HEK293T (cell line): ENCODE results near the gene NPFF.

Source experiments
- FOXA1 ChIP-seq: fragments of 450-650 bp; IDR thresholded peaks from 2 replicates; pipeline ENCODE4 v1.6.1; 2016; ENCODE audit warnings: mild to moderate bottlenecking
- FOXK2 ChIP-seq: fragments of 450-650 bp; IDR thresholded peaks from 2 replicates; pipeline ENCODE4 v1.6.1; 2016; ENCODE audit warnings: mild to moderate bottlenecking
- FOXM1 ChIP-seq: fragments of 450-650 bp; IDR thresholded peaks from 2 replicates; pipeline ENCODE4 v1.6.1; 2017; ENCODE audit warnings: mild to moderate bottlenecking, borderline replicate concordance

GRCh38 chr12:53474077-53474476 is 33.2 kb downstream of the NPFF start:
- no peak for TF ChIP-seq FOXM1
- TF ChIP-seq FOXA1 = no peak
- TF ChIP-seq FOXK2 = no peak
